HG03442 (cell line): ENCODE data around the gene ANKRD52.
"Not testable (repeated sequence)": the region's sequence is repeated elsewhere in the genome, so short reads cannot be mapped to it uniquely, and the experiment has no call there.

ENCODE experiments used
- ATAC-seq: cut with Tn5 transposase; IDR thresholded peaks from one replicate; pipeline ENCODE4 v1.9.1; 2021; ENCODE audit warnings: mild to moderate bottlenecking, moderate library complexity; ENCODE audit not compliant: unreplicated experiment

The ANKRD52 gene

DNA sequence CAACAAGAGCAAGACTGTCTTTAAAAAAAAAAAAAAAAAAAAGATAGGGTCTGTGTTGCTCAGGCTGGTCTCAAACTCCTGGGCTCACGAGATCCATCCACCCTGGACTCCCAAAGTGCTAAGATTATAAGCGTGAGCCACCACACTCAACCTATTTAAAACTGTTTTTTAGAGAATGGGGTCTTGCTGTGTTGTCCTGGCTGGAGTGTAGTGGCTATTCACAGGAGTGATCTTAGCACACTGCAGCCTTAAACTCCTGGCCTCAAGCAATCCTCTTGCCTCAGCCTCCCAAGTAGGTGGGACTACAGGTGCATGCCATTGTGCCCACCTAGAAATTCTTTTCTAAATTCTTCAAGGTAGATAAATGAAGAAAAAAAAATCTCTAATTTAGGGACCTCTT lies 16.1 kb upstream of the ANKRD52 start:
- no peak for ATAC-seq

DNA sequence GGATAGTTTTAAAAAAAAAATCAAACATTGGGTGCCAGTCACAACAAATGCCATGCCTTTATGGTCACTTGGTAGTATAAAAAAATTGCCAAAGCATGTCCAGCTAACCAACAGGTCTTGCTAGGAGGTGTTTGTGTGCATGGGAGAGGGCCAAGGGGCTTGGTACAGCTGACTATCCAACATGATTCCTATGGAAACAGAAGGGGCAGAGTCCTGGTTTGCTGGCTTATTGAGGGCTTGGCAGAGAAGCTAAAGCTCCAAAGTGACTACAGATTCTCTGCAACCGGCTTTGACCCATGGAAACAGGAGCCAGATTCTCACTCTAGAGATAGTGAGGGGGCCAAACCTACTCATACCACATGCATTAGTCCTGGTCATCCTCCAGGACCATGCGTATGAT lies 14.3 kb upstream of the ANKRD52 start:
- not testable (repeated sequence) for ATAC-seq

DNA sequence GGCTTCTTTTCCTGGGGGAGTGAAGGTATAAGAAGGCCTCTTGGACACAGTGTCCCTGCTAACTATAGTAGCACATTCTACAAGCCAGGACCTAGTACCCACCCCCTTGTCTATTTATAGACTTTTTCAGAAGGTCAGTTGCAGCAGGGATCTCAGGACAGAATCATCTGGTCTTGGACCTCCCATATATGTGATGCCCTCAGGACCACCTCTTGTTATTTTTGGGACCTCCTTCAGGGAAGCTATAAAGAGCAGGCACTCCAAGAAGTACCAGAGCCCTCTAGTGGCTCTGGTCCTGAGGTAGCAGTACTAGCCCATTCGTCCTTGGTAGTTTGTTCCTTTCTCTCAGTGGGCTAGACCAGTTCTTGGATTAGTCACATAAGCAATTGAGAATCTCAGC lies 12.8 kb upstream of the ANKRD52 start:
- no peak for ATAC-seq

DNA sequence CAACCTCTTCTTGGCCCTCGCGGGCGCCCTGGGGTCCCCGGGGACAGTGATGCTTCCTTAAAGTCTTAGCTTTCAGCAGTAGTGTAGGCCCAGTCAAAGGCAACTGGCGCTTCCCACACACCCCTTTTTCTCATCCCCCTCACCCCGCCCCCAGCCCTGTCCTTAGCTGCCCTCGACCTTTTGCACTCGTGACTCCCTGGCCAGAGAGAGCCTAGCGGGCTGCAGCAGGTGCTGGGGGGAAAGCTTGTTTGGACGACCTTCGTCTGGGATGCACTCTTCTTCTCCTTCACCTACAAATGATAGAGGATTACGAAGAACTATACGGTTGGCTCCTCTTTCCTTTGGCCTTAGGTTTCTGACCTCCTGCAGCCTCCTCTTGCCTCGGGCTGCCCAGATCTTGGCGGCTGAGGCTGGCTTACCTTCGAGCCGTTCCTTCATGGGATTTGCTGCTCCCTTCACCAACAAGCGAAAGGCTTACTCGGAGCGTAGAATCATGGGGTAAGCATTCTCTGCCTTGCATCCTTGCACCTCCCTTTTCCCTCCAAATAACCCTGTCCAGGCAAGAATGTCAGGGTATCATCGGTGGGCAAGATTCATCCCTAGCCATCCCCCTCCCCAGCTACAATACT lies 9.4 kb upstream of the ANKRD52 start:
- peak; percentile 8 for ATAC-seq

DNA sequence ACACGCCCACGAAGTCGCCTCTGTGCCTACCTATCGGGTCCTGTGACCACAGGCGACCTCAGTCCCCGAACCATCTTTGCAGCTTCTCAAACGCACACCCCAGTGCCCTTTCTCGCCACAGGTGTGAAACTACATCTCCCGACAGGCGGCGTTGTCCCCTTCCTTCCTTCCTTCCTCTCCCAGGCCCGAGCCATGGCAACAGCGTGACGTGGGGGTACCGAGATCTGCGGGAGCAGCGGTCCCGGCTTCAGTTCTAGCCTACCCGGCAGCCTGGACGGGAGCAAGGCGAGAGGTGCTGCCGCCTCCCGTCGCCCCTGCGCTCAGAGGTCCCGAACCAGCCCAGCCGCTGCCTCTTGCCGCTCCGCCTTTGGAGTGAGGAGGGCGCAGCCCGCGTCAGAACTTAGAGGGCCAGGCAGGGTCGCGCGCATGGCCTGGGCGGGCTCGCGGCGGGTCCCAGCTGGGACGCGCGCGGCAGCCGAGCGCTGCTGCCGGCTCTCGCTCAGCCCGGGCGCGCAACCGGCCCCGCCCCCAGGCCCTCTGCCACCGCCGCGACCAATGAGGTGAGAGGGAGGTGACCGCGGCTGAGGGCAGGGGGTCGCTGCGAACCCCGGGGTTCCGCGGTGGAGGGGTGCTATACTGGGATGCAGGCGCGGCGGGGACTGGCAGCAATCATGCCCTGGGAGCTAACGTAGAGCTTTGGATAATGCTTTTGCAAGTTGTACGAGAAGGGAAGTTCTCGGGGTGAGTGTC lies 8.7 kb upstream of the ANKRD52 start, which contains the start of gene COQ10A:
Gene COQ10A (plus strand): TSS at position 250 of the 750 bp plus-strand sequence. CDS start 177 bp downstream, at position 427.
- ATAC-seq, result peak; percentile 81

DNA sequence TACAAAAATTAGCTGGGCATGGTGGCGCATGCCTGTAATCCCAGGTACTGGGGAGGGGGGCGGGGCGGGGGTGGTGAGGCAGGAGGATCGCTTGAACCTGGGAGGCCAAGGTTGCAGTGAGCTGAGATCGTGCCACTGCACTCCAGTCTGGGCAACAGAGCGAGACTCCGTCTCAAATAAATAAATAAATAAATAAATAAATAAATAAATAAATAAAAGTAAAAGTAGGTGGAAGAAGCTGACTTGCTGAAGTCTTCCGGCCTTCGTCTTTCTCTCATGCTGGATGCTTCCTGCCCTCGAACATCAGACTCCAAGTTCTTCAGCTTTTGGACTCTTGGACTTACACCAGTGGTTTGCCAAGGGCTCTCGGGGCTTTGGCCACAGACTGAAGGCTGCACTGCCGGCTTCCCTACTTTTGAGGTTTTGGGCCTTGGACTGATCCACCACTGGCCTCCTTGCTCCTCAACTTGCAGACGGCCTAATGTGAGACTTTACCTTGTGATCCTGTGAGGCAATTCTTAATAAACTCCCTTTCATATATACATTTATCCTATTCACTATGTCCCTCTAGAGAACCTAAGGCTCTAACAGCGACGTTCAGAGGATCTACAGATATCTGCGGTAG lies 8.0 kb upstream of the ANKRD52 start:
- not testable (repeated sequence) for ATAC-seq

DNA sequence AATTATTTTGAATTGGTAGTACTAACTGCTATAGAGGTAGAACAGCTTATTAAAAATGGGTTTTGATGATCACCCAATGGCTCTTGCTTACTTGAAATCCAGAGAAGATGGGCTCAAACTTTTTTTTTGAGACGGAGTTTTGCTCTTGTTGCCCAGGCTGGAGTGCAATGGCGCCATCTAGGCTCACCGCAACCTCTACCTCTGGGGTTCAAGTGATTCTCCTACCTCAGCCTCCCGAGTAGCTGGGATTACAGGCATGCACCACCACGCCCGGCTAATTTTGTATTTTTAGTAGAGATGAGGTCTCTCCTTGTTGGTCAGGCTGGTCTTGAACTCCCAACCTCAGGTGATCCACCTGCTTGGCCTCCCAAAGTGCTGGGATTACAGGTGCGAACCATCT lies 4.8 kb upstream of the ANKRD52 start:
- ATAC-seq, result not testable (repeated sequence)

DNA sequence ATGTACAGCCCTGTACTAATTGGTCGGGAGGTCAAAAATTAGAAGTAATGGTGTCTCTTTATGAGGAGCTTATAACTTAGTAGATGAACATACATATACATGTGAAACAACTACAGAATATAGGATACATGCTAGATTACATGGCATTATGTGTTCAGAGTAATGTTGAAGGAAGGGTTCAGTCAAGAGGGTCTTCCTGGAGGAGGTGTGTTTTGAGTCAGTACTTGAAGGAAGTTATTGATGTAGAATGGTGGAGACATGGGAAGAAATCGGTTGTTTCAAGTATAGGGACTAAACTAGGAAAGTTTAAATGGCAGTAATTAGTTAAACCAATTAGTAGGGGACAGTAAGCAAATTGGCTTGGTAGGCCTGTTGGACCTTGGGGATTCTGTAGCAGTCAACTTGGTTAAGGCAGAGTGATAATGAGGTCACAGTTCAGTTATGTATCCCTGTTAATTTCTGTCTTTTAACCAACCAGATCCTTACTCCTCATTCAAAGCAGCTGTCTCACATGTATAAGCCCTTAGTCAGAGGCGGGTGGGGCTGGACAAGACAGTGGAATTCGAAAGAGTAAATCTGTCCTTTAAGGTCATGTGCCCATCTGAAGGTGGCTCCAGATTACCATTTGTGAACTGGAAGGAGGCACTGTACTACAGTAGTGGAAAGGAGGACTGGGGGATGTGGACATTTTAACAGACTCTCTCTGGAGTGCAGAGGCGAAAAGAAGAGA lies 3.5 kb upstream of the ANKRD52 start:
- no peak for ATAC-seq

DNA sequence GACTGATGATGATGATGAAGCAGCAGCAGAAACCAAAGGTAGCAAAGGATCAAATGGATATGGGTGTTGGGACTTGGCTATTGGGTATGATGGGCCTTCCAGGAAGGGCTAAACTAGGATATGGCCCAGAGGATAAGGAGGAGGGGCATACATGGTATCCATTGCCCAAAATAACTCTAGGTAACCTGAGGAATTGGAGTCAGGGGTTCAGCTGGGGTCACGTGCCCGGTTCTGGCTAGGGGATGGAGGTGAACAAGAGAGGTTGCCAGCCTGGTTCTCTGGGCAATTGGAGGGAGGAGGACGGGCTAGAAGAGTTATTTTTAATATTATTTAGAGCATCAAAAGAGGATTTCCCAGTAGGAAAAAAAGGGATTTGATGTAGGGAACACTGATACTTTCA lies 2.7 kb upstream of the ANKRD52 start:
- no peak for ATAC-seq

DNA sequence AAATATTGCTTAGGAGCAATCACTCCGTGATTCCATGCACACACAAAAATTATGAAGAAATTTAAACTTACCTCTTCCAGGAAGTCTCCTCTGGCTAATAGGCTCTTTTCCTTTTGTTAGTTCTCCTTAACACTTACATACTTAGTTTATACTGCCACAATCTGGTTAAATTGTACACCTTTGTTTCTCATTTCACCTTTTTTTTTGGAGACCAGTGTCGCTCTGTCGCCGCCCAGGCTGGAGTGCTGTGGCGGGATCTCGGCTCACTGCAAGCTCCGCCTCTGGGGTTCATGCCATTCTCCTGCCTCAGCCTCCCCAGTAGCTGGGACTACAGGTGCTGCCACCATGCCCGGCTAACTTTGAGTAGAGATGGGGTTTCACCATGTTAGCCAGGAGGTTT lies 2.2 kb upstream of the ANKRD52 start:
- no peak for ATAC-seq

DNA sequence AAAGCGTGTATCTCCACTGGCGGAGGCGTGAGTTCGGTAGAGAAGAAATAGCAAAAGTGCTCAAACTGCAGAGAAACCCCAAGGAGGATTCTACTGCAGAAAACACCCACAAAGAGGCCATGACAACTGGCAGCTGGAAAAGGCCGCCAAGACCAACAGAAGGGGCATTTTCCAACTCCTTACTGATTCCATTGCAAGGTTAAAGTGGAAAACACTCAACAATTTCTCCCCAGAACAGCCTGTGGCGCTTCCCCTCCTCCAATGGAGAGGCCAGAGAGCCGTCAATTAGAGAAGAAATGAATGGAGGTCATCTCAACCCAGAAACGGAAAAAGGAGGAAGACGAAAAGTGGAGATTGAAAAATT lies 618 bp upstream of the ANKRD52 start:
- ATAC-seq, result no peak

DNA sequence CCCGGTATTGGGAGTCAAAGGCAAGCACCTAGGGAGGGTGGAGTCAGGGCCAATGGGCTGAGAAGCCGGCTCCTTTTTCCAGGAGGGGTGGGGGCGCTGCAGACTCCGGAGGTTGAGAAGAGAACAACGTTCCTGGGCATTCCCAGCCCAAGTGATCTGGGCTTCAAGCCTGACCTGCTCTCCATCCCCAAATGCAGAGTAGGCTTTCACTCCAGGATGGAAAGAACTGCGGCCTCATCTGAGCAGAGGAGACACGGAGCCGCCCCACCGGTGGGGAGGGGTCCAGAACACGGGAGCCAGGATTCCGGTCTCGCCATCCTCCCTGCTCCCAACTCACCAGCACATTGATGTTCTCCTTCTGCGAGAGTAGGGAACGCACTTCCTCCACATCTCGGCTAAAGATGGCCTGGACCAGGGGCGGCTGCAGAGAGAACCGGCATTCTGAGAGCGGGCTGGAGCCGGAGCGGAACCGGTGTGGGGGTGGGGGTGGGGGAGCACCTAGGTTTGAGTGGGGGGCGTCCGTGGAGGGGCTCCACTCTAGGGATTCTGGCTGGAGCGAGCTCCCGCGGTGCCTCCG lies 605 bp downstream of the ANKRD52 start:
- peak; percentile 10 for ATAC-seq

DNA sequence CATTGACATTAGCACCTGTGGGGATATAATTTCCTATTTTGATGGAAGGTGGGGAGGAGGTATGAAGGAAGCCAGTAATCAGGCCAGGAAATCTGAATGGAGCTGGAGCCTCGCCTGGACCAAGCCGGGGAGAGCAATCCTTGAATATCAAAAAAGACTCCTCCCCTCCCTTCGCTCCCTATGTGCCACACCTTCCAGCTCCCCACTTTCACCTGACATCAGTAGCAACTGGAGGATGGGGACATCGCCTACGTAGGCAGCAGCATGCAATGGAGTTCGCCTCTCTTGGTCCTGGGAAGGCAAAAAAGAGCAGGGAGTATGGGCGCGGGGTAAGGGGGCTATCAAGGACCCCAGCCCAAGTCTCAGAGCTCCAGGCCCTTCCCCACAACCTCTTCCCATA lies 1.1 kb downstream of the ANKRD52 start:
- no peak for ATAC-seq

DNA sequence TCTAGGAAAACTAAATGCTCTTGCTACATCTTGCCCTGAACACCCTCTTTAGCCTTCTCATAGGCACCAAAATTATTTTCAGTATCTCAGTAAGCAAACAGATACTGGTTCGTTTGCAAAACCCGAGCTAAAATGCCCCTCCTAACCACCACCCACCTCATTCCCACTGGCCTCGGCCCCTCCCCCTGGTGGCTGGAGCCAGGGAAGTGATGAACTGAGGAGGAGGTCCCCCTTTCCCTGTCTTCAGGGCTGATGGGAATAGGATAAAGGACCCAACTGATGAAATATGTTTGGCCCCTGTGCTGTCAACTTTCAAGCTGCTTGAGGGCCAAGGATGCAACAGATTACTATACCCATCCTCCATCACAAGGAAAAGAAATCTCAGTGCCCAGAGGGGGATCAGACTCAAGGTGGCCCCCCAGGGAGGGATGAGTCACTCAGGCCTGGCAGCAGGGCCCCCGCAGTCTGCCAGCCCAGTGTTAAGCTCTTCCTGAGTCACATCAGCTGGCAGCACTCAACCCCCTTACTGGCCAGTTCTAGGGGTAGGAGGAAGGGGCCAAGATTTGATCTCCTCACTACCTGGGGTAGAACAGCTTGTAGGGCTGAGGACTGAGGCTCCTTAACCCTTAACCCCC lies 1.7 kb downstream of the ANKRD52 start:
- ATAC-seq, result no peak

DNA sequence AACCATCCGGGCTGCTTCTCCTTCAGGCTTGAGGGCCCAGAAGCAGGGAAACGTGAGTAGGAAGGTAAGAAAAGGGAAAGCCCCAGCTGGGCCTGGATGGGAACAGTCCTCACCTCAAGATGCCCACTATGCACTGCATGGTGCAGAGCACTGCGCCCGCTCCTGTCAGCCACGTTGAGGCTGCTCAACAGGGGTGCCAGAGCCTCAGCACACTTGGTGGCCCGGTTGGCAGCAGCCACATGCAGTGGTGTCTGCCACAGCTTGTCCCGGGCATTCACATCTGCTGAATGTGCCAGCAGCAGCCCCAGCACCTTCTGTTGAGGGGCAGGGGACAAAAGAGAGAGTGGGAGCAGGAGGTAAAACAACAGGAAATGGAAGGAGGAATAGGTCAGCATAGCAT lies 2.5 kb downstream of the ANKRD52 start:
- ATAC-seq, result no peak

DNA sequence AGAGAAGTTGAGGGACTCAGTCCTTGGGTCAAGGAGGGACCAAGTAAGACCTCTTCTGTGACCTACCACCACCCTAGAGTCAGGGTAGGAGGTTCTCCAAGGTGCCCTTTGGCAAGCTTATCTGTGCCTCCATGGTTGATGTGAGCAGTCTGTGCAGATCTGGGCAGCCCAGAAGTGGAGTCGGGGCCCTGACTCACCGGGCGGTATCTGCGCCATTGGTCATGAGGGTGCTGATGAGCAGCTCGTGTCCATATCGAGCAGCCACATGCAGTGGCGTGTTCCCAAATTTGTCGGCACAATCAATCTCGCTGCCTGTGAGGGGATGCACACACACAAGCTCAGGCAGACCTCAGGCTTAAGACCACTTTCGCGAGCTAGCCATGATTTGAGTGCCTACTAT lies 5.1 kb downstream of the ANKRD52 start:
- ATAC-seq, result no peak

DNA sequence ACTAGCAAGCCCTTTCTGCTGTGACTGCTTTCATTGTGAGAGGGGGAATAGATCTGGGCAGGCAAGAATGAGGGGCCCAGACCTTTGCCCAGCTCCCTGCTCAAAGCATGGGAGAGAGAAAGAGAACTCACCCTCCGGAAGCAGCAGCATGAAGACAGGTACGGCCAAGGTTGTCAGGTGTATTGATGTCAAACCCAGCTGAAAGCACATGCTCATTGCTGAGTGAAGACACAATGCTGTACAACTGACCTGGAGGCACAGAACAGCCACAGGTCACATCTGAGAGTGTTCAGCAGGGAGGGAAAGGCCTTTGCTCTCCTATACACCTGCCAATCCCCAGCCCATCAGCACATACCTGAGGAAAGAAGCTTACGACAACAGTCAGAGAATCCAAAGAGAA lies 5.5 kb downstream of the ANKRD52 start:
- ATAC-seq, result no peak

DNA sequence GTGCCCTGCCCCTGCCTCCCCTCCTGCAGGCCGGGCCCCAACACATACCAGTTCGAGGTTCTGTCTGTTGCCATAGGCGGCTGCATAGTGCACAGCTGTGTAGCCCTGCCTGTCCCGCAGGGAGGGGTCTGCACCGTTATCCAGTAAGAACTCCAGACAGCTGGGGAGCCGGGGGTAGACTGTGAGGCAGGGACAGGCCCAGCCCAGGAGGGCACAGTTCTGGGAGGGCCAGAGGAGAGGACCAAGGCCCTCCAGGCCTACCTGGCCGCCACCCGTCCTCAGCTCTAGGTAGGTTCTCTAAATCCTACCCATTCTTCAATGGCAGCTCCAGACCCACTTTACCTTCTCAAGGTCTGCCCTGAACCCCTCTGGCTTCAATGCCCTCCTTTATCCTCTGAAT lies 9.5 kb downstream of the ANKRD52 start:
- no peak for ATAC-seq

DNA sequence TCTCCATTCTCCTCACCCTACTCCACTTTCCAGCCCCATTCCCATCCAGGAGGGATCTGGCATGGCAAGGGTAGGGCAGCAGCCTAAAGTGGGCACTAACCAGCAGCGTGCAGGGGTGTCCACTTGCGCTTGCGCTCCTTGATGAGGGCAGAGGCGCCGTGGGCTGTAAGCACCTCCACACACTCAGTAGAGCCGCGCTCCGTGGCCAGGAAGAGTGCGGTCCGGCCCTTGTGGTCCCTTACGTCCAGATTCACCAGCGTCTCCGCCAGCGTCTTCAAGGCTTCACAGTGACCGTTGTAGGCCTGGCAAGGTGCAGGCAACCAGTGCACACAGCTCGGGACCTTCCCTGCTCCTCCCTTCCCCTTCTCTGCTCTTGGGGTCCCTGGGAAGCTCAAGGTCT lies 10.3 kb downstream of the ANKRD52 start:
- ATAC-seq, result no peak

DNA sequence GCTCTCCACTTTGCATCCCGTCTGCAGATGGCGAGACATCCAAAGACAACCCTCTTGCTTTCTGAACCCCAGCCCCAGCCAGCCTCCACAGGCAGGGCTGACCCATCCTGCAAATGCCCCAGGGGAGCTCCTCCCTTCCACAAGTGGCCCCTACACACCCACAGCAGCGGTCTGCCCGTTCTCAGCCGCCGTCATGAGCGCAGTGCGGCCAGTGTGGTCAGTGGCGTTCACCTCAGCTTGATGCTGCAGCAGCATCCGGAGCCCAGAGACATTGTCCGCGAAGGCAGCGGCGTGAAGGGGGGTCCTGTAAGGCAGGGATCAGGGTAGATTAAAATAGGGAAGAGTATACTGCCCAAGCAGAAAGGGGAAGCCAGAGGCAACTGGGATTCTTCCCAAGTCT lies 13.7 kb downstream of the ANKRD52 start:
- ATAC-seq, result no peak

DNA sequence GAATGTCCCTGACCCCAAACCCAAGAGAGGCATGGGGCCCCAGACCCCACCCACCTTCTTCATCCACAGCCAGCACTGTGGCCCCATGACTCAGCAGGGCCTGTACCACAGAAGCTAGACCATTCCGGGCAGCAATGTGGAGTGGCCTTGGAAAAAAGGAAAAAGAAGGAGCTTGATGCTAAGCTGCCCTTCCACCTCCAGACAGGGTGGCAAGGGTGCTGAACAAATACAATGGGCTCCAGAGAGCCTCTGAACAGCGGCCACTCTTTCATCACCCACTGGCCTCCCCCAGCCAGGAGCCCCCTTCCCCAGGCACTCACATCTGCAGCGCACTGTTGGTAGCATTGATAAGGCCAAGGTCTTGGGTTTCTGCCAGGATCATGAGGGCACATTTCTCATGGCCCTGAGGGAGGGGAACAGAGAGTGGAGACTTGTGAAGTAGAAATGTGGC lies 14.4 kb downstream of the ANKRD52 start:
- ATAC-seq, result no peak
